ENCODE data around the gene ARHGAP18.

The ARHGAP18 gene

DNA sequence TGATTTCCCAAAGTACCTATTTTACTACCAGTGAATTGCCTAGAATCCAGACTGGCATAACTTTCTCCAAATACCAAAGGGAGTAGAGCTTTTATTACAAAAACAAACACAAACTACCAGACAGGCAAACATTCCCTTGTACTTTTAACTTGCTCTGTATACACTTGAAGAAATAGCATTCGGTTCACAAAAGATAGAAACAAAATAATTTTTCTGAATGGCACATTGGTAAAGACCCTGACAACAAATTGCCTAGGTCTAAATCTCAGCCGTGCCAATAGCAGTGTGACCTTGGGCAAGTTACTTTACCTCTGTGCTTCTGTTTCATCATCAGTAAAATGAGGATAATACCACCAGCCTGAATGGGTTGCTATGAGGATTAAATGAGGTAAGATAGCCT is 15.9 kb downstream of the ARHGAP18 start:
- in situ Hi-C loops (cut with MboI; ENCODE audit: low sequenced_read_pairs) = no loop called here

DNA sequence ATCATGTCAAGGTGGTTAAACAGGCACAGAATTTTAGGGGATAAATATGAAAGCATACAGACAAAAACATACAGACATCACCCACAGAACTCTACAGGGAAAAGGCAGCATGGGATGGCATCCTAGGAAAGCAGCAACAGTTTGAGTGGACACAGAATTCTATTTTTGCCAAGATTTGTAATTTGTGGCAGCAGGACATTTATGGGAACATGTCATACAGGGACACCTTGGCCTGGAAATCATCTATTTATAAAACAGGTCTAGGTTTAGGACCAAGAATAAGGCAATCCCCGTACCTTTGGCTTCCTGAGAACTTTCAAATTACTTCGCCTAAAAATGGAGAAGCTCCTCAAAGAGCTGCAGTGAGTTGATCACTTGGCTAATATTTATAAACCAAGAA is 17.5 kb downstream of the ARHGAP18 start:
- in situ Hi-C loops (cut with MboI; ENCODE audit: low sequenced_read_pairs) = no loop called here

- in situ Hi-C loops (cut with MboI; ENCODE audit: low sequenced_read_pairs) = no loop called here
Observed at GRCh38 chr6:129691709-129692108, 18.3 kb downstream of the ARHGAP18 start.

- in situ Hi-C loops (cut with MboI; ENCODE audit: low sequenced_read_pairs) = no loop called here
Observed at GRCh38 chr6:129691043-129691640, 18.8 kb downstream of the ARHGAP18 start.

DNA sequence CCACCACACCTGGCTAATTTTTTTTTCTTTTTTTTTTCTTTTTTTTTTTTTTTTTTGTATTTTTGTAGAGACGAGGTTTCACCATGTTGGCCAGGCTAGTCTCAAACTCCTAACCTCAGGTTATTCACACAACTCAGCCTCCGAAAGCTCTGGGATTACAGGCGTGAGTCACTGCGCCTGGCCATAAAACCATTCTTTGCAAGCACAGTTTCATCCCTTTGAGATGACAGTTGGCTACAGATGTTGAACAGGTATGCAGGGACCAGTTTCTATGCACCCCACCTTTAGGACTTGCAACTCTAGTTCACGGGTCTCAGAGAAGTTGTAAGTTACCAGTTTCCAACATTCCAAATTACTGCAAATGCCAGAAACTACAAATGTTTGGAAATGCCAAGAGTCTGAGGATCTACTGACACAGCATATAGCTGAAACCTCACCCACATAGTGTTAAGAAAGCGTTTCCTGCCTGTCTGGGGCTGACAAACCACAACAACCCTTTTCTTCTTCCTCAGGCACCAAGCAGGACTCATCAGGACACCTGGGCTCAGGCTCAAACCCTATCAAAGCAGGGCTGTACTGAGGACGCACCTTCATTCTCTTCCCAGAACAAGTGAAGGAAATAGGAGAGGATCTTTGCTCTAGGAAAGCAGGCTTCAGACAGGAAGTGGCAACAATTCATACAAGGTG is 22.9 kb downstream of the ARHGAP18 start:
- in situ Hi-C loops (cut with MboI; ENCODE audit: low sequenced_read_pairs) = no loop called here

DNA sequence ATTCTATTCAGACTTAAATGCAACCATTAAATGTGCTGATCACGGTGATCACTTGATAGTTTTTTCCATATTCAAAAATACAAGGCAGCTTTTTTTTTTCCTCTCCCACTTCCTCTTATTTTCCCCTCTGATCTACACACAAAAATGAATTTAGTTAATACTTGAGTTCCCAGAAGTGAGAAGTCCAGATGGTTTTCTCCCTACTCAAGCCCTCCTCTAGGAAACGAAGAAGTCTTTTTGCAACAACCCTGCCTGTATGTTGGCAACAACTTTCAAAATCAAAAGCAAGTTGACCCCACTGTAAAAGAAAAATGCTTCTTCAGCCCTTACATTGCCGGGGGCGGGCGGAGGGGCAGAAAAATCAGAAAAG is 24.3 kb downstream of the ARHGAP18 start:
- in situ Hi-C loops (cut with MboI; ENCODE audit: low sequenced_read_pairs) = no loop called here

- in situ Hi-C loops (cut with MboI; ENCODE audit: low sequenced_read_pairs) = no loop called here
Observed at GRCh38 chr6:129684903-129685661, 24.9 kb downstream of the ARHGAP18 start.

DNA sequence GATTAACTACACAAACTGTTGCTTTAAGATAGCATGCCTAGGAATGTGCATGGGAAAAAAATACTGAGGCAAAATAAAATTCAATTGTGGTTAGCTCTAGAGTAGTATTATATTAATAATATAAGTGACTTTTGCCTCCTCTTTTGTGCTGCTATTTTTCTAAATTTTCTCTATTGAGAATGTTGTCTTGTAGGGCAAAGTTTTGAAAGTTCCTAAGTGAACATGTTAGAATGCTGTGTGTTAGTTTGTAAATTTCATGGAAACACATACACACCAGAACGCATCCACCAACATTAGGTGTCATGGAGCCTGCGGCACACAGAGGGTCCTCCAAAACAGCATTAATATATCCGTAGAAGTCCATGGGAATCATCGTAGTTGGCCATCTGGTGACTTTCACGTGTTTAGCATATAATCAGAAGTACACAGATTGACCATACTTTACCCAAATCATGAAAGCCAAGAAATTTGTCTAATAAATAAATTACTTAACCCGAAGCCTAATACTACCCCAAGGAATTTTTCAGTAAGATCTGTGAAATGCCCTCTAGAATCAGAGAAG is 25.6 kb downstream of the ARHGAP18 start:
- in situ Hi-C loops (cut with MboI; ENCODE audit: low sequenced_read_pairs) = no loop called here

GRCh38 chr6:129683601-129684322 is 26.2 kb downstream of the ARHGAP18 start:
- in situ Hi-C loops (cut with MboI; ENCODE audit: low sequenced_read_pairs) = no loop called here

DNA sequence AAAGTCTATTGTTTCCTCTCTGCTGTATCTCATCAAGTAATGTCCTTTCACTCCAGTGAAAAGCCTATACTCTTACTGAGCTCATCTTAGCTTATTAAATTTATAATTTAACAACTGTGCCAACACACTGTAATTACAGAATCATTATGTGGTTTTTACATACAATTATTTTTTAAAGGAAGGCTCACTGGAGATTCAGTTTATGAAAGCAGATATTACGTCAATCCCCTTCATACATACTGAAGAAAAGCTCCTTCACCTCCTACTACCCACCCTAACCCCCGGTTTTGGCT is 28.1 kb downstream of the ARHGAP18 start:
- in situ Hi-C loops (cut with MboI; ENCODE audit: low sequenced_read_pairs) = no loop called here

GRCh38 chr6:129680633-129681032 is 29.3 kb downstream of the ARHGAP18 start:
- in situ Hi-C loops (cut with MboI; ENCODE audit: low sequenced_read_pairs) = no loop called here

- in situ Hi-C loops (cut with MboI; ENCODE audit: low sequenced_read_pairs) = no loop called here
Observed at GRCh38 chr6:129679758-129680157, 30.2 kb downstream of the ARHGAP18 start.

- in situ Hi-C loops (cut with MboI; ENCODE audit: low sequenced_read_pairs) = no loop called here
Observed at GRCh38 chr6:129679275-129679674, 30.7 kb downstream of the ARHGAP18 start.

DNA sequence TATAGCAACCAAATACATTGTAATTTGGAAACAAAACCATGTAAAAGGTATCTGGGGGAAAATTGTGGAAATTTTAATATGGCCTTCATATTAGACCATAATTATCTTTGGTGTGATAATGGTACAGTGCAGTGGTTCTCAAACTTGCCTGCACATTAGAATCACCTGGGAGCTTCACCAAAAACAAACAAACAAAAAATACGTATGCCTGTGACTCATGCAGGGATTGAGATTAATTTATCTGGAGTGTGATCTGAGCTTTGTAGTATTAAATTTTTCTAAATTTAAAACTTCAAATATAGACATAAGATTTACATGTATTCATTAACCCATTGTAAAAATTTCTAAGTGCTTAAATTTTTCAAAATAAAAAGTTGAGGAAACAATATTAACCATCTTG is 31.5 kb downstream of the ARHGAP18 start:
- in situ Hi-C loops (cut with MboI; ENCODE audit: low sequenced_read_pairs) = no loop called here

- in situ Hi-C loops (cut with MboI; ENCODE audit: low sequenced_read_pairs) = no loop called here
Observed at GRCh38 chr6:129677620-129678325, 32.2 kb downstream of the ARHGAP18 start.

GRCh38 chr6:129675669-129676472 is 34.1 kb downstream of the ARHGAP18 start:
- in situ Hi-C loops (cut with MboI; ENCODE audit: low sequenced_read_pairs) = no loop called here

DNA sequence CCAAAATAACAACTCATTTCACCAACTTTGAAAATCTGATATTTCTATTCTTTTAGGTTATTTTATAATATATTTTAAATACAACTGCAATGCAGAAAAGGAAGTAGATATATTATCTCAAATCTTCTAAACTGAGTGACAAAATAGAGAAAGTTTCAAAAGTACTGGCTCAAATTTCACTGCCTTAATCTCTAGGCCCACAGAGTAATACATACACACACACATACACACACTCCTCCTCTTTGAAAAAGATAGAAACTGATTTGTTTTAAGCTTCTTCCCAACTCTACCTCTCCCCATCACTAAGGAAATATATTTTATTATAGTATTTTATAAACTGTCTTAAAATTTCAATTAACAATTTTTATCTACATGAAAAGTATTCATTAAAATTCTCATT is 36.2 kb downstream of the ARHGAP18 start:
- in situ Hi-C loops (cut with MboI; ENCODE audit: low sequenced_read_pairs) = no loop called here

- in situ Hi-C loops (cut with MboI; ENCODE audit: low sequenced_read_pairs) = no loop called here
Observed at GRCh38 chr6:129672881-129673631, 36.9 kb downstream of the ARHGAP18 start.

GRCh38 chr6:129672341-129672682 is 37.7 kb downstream of the ARHGAP18 start:
- in situ Hi-C loops (cut with MboI; ENCODE audit: low sequenced_read_pairs) = no loop called here
